CD4-positive, alpha-beta T cell (primary cell): Measurements from ENCODE around the gene BDKRB2. TPM values are rescaled to one million over a fixed set of nuclear protein-coding genes. Genes with fewer than 3 reads are reported as not detected.

ENCODE experiments used
- ATAC-seq: fragments of 200-7000 bp; cut with Tn5 transposase; one replicate; pipeline ENCODE4 v1.10.0; 2022; ENCODE audit warnings: mild to moderate bottlenecking; ENCODE audit not compliant: poor library complexity
- CTCF ChIA-PET: fragments of 350-600 bp; sonication (Branson Sonifier 250); formaldehyde crosslinking; loops from one replicate; lab custom pipeline; 2021; ENCODE audit warnings: antibody characterized with exemption, inconsistent platforms; lab: Charles Lee
- POLR2A ChIA-PET: fragments of 350-600 bp; sonication (Branson Sonifier 250); formaldehyde crosslinking; loops from one replicate; lab custom pipeline; 2021; ENCODE audit warnings: antibody characterized with exemption, inconsistent platforms; lab: Charles Lee
- DNase-seq, 14 experiments: peaks; one replicate each; pipeline ENCODE4 v3.0.0-alpha.2; 2013 to 2020; ENCODE audit warnings: mixed read lengths in 2 of 14
- H3K27ac ChIP-seq, 2 donors: one replicate each; pipeline versions ENCODE4 v1.5.1 to v1.7.0; 2013; ENCODE audit warnings: low read length in 2 of 2, low read depth in 1 of 2, mild to moderate bottlenecking in 1 of 2
- H3K27me3 ChIP-seq, 2 experiments: 1 replicate in 1 of 2; 2 replicates in 1 of 2; pipeline versions ENCODE4 v1.6.1 to v1.7.0; 2013; ENCODE audit warnings: low read length in 2 of 2, control low read depth in 1 of 2, mild to moderate bottlenecking in 1 of 2, moderate library complexity in 1 of 2; ENCODE audit not compliant: insufficient read depth in 2 of 2, control insufficient read depth in 1 of 2
- H3K36me3 ChIP-seq: one replicate; pipeline ENCODE4 v1.6.1; 2013; ENCODE audit warnings: low read length, control low read depth; ENCODE audit not compliant: insufficient read depth
- H3K4me1 ChIP-seq: one replicate; pipeline ENCODE4 v1.6.1; 2013; ENCODE audit warnings: low read length, control low read depth; ENCODE audit not compliant: insufficient read depth
- H3K4me3 ChIP-seq: one replicate; pipeline ENCODE4 v1.5.1; 2013; ENCODE audit warnings: mild to moderate bottlenecking, low read length, moderate library complexity
- H3K9me3 ChIP-seq, 2 experiments: 1 replicate in 1 of 2; 2 replicates in 1 of 2; pipeline versions ENCODE4 v1.6.1 to v1.7.0; 2013; ENCODE audit warnings: low read length in 2 of 2, mild to moderate bottlenecking in 2 of 2, control low read depth in 1 of 2, moderate library complexity in 1 of 2; ENCODE audit not compliant: control insufficient read depth in 1 of 2, insufficient read depth in 1 of 2
- H3K27ac Mint-ChIP-seq: one replicate; pipeline ENCODE4 v1.8.0; 2020; ENCODE audit warnings: mixed read lengths
- H3K27me3 Mint-ChIP-seq: one replicate; pipeline ENCODE4 v1.8.0; 2021; ENCODE audit warnings: mixed read lengths
- H3K36me3 Mint-ChIP-seq: one replicate; pipeline ENCODE4 v1.8.0; 2021; ENCODE audit warnings: low read depth, mixed read lengths
- H3K4me1 Mint-ChIP-seq: one replicate; pipeline ENCODE4 v1.8.0; 2021; ENCODE audit warnings: low read depth, mixed read lengths
- H3K4me3 Mint-ChIP-seq: one replicate; pipeline ENCODE4 v1.8.0; 2020; ENCODE audit warnings: mild to moderate bottlenecking, mixed read lengths
- H3K9me3 Mint-ChIP-seq: one replicate; pipeline ENCODE4 v1.8.0; 2020; ENCODE audit warnings: mixed read lengths
- intact Hi-C, 2 experiments: fragments of 100-400 bp; cut with DNase I in 1 of 2; cut with micrococcal nuclease in 1 of 2; formaldehyde crosslinking; loops; one replicate each; pipeline versions ENCODE4 v1.15.1 to v1.9.0; 2023 to 2025; cut with DNase I, micrococcal nuclease
- total RNA-seq, 174 experiments: library from RNA in 2 of 174; stranded (reverse) in 2 of 174; gene quantifications; one replicate each; pipeline ENCODE4 v1.2.3 and lab custom pipeline; 2021 to 2026
- TF ChIP-seq, protein P1 (sequence below): fragments of 200-600 bp; IDR thresholded peaks from one replicate; pipeline ENCODE4 v1.8.0; 2022; ENCODE audit warnings: antibody characterized with exemption, mild to moderate bottlenecking

The BDKRB2 gene
- total RNA-seq, 2 experiments from 2014 or later, result not detected

DNA sequence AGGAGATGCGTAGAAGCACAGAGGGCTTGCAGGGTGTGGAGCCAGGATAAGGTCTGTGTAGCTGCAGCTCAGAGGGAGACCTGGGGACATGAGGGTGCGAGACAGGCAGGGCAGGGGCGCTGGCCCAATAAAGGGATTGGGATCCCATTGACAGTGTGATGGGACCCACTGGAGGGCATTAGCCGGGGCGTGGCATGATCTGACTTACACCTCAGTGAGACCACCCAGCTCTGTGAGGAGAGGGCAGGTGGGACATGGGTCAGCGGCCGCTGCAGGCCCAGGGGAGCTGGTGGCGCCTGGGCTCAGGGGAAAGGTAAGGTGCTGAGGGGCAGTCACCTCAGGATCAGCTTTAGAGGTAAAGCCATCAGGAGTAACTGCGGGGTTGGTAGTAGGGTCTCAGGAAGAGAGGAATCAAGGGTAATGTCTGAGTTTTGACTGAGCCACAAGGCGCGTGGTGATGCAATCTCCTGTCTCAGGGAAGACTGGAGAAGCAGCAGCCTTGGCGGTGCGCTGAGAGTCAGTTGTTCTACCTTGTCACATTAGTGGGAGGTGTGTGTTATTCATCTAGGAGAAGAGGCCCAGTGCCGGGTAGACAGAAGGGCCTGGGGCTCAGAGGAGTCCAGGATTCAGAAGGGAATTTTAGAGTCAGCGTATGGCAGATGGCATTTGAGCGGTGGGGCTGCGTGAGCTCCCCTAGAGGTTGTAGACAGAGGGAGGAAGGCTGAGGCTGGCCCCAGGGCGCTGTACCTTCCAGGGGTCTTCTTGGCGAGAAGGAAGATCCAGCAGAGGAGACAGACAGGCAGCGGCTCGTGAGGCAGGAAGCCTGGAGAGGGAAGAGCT, 30.8 kb upstream of the BDKRB2 start:
- Mint-ChIP-seq H3K27me3 (peaks cover 18% of the 10 kb centered on the region), H3K4me3 (no peak overlapping the region), H3K9me3 (no peaks in the 10 kb centered on the region), H3K4me1 (peaks cover 5% of the 10 kb centered on the region), H3K27ac (no peak overlapping the region), H3K36me3 (no peaks in the 10 kb centered on the region)
- DNase-seq (no peak), ATAC-seq (no peak)
- H3K4me1 ChIP-seq, result no peaks in the 10 kb centered on the region
- TF ChIP-seq, protein P1, sequence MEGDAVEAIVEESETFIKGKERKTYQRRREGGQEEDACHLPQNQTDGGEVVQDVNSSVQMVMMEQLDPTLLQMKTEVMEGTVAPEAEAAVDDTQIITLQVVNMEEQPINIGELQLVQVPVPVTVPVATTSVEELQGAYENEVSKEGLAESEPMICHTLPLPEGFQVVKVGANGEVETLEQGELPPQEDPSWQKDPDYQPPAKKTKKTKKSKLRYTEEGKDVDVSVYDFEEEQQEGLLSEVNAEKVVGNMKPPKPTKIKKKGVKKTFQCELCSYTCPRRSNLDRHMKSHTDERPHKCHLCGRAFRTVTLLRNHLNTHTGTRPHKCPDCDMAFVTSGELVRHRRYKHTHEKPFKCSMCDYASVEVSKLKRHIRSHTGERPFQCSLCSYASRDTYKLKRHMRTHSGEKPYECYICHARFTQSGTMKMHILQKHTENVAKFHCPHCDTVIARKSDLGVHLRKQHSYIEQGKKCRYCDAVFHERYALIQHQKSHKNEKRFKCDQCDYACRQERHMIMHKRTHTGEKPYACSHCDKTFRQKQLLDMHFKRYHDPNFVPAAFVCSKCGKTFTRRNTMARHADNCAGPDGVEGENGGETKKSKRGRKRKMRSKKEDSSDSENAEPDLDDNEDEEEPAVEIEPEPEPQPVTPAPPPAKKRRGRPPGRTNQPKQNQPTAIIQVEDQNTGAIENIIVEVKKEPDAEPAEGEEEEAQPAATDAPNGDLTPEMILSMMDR, result no peak
- H3K36me3 ChIP-seq, result no peaks in the 10 kb centered on the region
- no peaks in the 10 kb centered on the region for H3K27me3 ChIP-seq
- no peak overlapping the region for H3K27ac ChIP-seq
- CTCF ChIA-PET, result no interaction called here
- intact Hi-C loops, result no loop called here
- POLR2A ChIA-PET, result no interaction called here
- H3K9me3 ChIP-seq, result no peaks in the 10 kb centered on the region
- no peak overlapping the region for H3K4me3 ChIP-seq

DNA sequence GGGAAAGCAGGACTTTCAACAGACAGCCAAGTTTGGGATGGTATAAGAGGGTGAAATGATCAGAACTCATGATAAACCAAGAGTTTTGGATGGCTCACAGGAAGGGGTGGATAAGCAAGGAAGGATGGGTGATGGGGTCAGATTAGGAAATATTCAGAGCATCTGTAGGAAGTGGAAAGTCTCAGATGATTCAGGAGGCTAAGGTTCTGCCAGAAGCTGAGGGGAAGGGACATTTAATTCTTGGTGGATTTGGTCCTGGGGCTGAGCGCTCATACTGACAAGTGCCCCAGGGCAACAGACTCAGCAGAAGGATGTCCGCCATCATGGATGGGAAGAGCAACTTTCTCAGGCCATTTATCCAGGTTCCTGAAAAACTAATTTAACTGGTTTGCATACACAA, 28.4 kb upstream of the BDKRB2 start:
- ATAC-seq (no peak), DNase-seq (no peak)
- TF ChIP-seq, protein P1, result no peak
- Mint-ChIP-seq H3K4me3 (no peak overlapping the region), H3K36me3 (no peaks in the 10 kb centered on the region), H3K9me3 (no peaks in the 10 kb centered on the region), H3K27ac (no peak overlapping the region), H3K4me1 (peaks cover 5% of the 10 kb centered on the region), H3K27me3 (peaks cover 18% of the 10 kb centered on the region)
- no peak overlapping the region for H3K27ac ChIP-seq
- no peaks in the 10 kb centered on the region for H3K9me3 ChIP-seq
- no peaks in the 10 kb centered on the region for H3K36me3 ChIP-seq
- CTCF ChIA-PET, result no interaction called here
- H3K27me3 ChIP-seq, result no peaks in the 10 kb centered on the region
- no peak overlapping the region for H3K4me3 ChIP-seq
- H3K4me1 ChIP-seq, result no peaks in the 10 kb centered on the region
- intact Hi-C loops, result no loop called here
- POLR2A ChIA-PET, result no interaction called here

DNA sequence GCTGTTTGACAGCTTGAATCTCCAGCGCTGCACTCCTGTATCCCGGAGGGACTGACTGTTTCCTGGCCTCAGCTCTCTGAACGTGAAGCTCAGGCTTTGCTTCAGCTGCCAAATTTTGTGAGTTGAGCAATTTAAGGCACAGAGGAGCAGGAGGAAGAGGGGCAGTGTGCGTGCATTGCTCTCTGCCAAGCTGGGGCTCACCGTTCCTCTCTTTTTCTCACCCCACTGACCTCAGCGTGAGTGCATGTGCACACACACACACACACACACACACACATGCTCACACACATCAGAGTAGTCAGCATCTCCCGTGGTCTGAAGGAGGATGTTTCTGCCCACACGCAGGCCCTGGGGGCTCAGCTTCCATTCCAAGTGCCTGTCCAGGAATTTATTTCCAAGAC, 27.8 kb upstream of the BDKRB2 start:
- TF ChIP-seq, protein P1, result no peak
- Histone ChIP-seq H3K9me3 (no peaks in the 10 kb centered on the region), H3K27ac (no peak overlapping the region), H3K4me3 (no peak overlapping the region), H3K27me3 (no peaks in the 10 kb centered on the region), H3K36me3 (no peaks in the 10 kb centered on the region), H3K4me1 (no peaks in the 10 kb centered on the region)
- intact Hi-C loops, result no loop called here
- ChIA-PET POLR2A (no interaction called here), CTCF (no interaction called here)
- H3K27ac Mint-ChIP-seq, result no peak overlapping the region
- H3K4me1 Mint-ChIP-seq, result peaks cover 5% of the 10 kb centered on the region
- H3K36me3 Mint-ChIP-seq, result no peaks in the 10 kb centered on the region
- ATAC-seq (no peak), DNase-seq (no peak)
- peaks cover 18% of the 10 kb centered on the region for H3K27me3 Mint-ChIP-seq
- no peaks in the 10 kb centered on the region for H3K9me3 Mint-ChIP-seq
- H3K4me3 Mint-ChIP-seq, result no peak overlapping the region
